Activated naive CD8-positive, alpha-beta T cell treated with anti-CD3 and anti-CD28 coated beads for 36 hours (primary cell): ENCODE data around the gene KLHL22. TPM values are rescaled to one million over a fixed set of nuclear protein-coding genes. Genes with fewer than 3 reads are reported as not detected.

Experiments
- DNase-seq: peaks from one replicate; pipeline ENCODE4 v3.0.0; 2021
- H3K27ac Mint-ChIP-seq: one replicate; pipeline ENCODE4 v1.8.0; 2022; ENCODE audit warnings: mild to moderate bottlenecking, moderate library complexity, mixed read lengths
- H3K27me3 Mint-ChIP-seq: one replicate; pipeline ENCODE4 v1.8.0; 2022; ENCODE audit warnings: mild to moderate bottlenecking, mixed read lengths
- H3K36me3 Mint-ChIP-seq: one replicate; pipeline ENCODE4 v1.8.0; 2021; ENCODE audit warnings: mild to moderate bottlenecking, mixed read lengths
- H3K4me1 Mint-ChIP-seq: one replicate; pipeline ENCODE4 v1.8.0; 2021; ENCODE audit warnings: mixed read lengths
- H3K4me3 Mint-ChIP-seq: one replicate; pipeline ENCODE4 v1.8.0; 2022; ENCODE audit warnings: mild to moderate bottlenecking, moderate library complexity, mixed read lengths
- H3K9me3 Mint-ChIP-seq: one replicate; pipeline ENCODE4 v1.8.0; 2022; ENCODE audit warnings: mixed read lengths
- total RNA-seq, 2 experiments: library from RNA; stranded (reverse); gene quantifications; one replicate each; pipeline ENCODE4 v1.2.3, GENCODE V29; 2021

Gene KLHL22
- total RNA-seq, 2 experiments from 2014 or later = 11.2 to 12.3 TPM

- Mint-ChIP-seq H3K4me1 (no peaks in the 10 kb centered on the region), H3K27ac (no peak overlapping the region), H3K9me3 (no peaks in the 10 kb centered on the region), H3K4me3 (no peak overlapping the region), H3K27me3 (no peaks in the 10 kb centered on the region), H3K36me3 (peaks cover 1% of the 10 kb centered on the region)
- DNase-seq = no peak
Measured at GRCh38 chr22:20408891-20409290, 86.7 kb downstream of the KLHL22 start.

GRCh38 chr22:20407829-20408228, 87.8 kb downstream of the KLHL22 start:
- H3K27ac Mint-ChIP-seq = no peak overlapping the region
- H3K9me3 Mint-ChIP-seq = no peaks in the 10 kb centered on the region
- H3K36me3 Mint-ChIP-seq = peaks cover 6% of the 10 kb centered on the region
- no peaks in the 10 kb centered on the region for H3K4me1 Mint-ChIP-seq
- no peak overlapping the region for H3K4me3 Mint-ChIP-seq
- DNase-seq = no peak
- no peaks in the 10 kb centered on the region for H3K27me3 Mint-ChIP-seq

GRCh38 chr22:20406686-20407408, 88.7 kb downstream of the KLHL22 start:
- Mint-ChIP-seq H3K4me1 (no peaks in the 10 kb centered on the region), H3K4me3 (peak overlapping the region; percentile 8), H3K27ac (no peak overlapping the region), H3K9me3 (no peaks in the 10 kb centered on the region), H3K27me3 (no peaks in the 10 kb centered on the region), H3K36me3 (peaks cover 6% of the 10 kb centered on the region)
- DNase-seq = no peak

- no peaks in the 10 kb centered on the region for H3K4me1 Mint-ChIP-seq
- no peak for DNase-seq
- no peaks in the 10 kb centered on the region for H3K27me3 Mint-ChIP-seq
- peak overlapping the region; percentile 8 for H3K4me3 Mint-ChIP-seq
- no peaks in the 10 kb centered on the region for H3K9me3 Mint-ChIP-seq
- H3K36me3 Mint-ChIP-seq = peaks cover 7% of the 10 kb centered on the region
- H3K27ac Mint-ChIP-seq = no peak overlapping the region
Measured at GRCh38 chr22:20405931-20406685, 89.5 kb downstream of the KLHL22 start.

GRCh38 chr22:20405291-20405930, 90.2 kb downstream of the KLHL22 start:
- no peak overlapping the region for H3K4me3 Mint-ChIP-seq
- H3K36me3 Mint-ChIP-seq = peaks cover 7% of the 10 kb centered on the region
- no peaks in the 10 kb centered on the region for H3K27me3 Mint-ChIP-seq
- no peak overlapping the region for H3K27ac Mint-ChIP-seq
- DNase-seq = no peak
- H3K9me3 Mint-ChIP-seq = no peaks in the 10 kb centered on the region
- H3K4me1 Mint-ChIP-seq = no peaks in the 10 kb centered on the region

- Mint-ChIP-seq H3K4me1 (no peaks in the 10 kb centered on the region), H3K27me3 (no peaks in the 10 kb centered on the region), H3K9me3 (no peaks in the 10 kb centered on the region), H3K36me3 (peaks cover 7% of the 10 kb centered on the region), H3K4me3 (no peak overlapping the region), H3K27ac (no peak overlapping the region)
- DNase-seq = no peak
Measured at GRCh38 chr22:20404881-20405280, 90.7 kb downstream of the KLHL22 start.

DNA sequence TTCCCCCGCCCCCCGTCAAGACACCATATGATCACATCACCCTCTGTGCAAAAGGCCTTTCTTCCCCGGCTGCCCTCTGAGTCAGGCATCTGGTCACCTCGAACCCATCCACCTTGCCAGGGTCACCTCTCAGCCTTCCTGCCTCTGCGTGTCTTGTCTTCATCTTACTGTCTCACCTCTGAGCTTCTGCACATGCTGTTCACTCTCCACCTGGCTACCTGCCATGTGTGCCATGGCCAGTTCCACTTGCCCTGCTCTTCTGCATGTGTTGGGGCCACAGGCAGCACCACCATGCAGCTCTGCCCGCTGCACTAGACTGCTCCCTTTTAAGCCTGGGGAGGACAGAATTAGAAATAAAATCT, 91.8 kb downstream of the KLHL22 start:
- H3K9me3 Mint-ChIP-seq = no peaks in the 10 kb centered on the region
- DNase-seq = no peak
- H3K4me3 Mint-ChIP-seq = no peak overlapping the region
- peaks cover 7% of the 10 kb centered on the region for H3K36me3 Mint-ChIP-seq
- H3K4me1 Mint-ChIP-seq = peaks cover 6% of the 10 kb centered on the region
- no peaks in the 10 kb centered on the region for H3K27me3 Mint-ChIP-seq
- H3K27ac Mint-ChIP-seq = no peak overlapping the region

- Mint-ChIP-seq H3K27me3 (no peaks in the 10 kb centered on the region), H3K4me3 (no peak overlapping the region), H3K36me3 (peaks cover 7% of the 10 kb centered on the region), H3K9me3 (no peaks in the 10 kb centered on the region), H3K27ac (no peak overlapping the region), H3K4me1 (peaks cover 6% of the 10 kb centered on the region)
- no peak for DNase-seq
Measured at GRCh38 chr22:20402960-20403778, 92.4 kb downstream of the KLHL22 start.

DNA sequence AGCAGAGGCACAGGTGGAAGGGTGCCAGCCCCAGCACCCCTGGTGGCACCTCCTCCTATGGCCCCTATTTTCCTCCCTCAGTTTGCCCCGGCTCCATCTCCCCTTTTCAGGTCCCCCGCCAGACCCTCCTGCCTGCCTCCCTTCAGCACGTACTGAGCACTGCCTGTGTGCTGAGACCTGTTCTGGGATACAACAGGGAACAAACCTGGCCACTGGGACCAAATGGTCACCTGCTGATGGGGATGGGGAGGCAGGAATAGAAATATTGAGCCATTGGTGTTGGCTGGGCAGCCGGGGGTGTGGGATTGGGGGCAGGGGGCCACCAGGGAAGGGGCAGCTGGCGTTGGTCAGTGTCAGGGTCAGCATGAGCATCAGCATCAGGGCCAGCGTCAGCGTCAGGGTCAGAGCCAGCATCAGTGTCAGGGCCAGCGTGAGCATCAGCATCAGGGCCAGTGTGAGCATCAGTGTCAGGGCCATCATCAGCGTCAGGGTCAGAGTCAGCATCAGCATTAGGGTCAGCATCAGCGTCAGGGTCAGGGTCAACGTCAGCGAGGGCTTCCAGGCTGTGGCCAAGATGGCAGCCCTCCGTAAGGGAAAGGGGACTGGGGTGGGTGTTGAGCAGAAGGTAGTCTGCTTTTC, 94.1 kb downstream of the KLHL22 start:
- H3K4me1 Mint-ChIP-seq = peaks cover 9% of the 10 kb centered on the region
- H3K4me3 Mint-ChIP-seq = no peak overlapping the region
- H3K9me3 Mint-ChIP-seq = no peaks in the 10 kb centered on the region
- H3K27ac Mint-ChIP-seq = no peak overlapping the region
- DNase-seq = no peak
- no peaks in the 10 kb centered on the region for H3K27me3 Mint-ChIP-seq
- peaks cover 9% of the 10 kb centered on the region for H3K36me3 Mint-ChIP-seq

DNA sequence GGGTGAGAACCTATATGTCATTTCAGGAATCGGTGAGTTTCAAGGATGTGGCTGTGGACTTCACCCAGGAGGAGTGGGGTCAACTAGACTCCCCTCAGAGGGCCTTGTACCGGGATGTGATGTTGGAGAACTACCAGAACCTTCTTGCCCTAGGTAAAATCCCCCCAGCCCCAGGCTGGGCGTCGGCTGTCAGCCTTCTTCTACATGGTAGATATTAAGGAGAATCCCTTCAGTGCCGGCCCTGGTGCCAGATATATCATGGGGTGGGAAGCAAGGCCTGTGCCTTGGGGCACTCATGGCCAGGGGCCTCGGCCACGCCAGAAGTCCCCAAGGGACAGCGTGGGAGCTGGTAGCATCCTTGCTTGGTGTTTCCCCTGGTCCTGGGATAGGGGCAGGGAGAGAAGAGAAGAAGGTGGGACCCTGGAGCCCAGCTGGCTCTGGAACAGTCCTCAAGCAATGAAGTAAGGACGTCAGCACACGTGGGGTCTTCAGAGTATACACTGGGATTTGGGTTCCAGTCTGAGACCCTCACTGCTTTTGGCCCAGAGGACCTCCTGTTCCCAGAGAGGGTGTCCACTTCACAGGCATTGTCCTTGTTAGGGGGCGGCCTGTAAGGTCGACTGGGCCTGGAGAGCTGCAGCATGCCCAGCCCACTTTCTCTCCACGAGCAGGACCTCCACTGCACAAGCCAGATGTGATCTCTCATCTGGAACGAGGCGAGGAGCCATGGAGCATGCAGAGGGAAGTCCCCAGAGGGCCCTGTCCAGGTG, 94.8 kb downstream of the KLHL22 start:
- H3K9me3 Mint-ChIP-seq = no peaks in the 10 kb centered on the region
- no peak overlapping the region for H3K27ac Mint-ChIP-seq
- DNase-seq = no peak
- H3K27me3 Mint-ChIP-seq = no peaks in the 10 kb centered on the region
- H3K36me3 Mint-ChIP-seq = peaks cover 8% of the 10 kb centered on the region
- no peak overlapping the region for H3K4me3 Mint-ChIP-seq
- peaks cover 14% of the 10 kb centered on the region for H3K4me1 Mint-ChIP-seq

DNA sequence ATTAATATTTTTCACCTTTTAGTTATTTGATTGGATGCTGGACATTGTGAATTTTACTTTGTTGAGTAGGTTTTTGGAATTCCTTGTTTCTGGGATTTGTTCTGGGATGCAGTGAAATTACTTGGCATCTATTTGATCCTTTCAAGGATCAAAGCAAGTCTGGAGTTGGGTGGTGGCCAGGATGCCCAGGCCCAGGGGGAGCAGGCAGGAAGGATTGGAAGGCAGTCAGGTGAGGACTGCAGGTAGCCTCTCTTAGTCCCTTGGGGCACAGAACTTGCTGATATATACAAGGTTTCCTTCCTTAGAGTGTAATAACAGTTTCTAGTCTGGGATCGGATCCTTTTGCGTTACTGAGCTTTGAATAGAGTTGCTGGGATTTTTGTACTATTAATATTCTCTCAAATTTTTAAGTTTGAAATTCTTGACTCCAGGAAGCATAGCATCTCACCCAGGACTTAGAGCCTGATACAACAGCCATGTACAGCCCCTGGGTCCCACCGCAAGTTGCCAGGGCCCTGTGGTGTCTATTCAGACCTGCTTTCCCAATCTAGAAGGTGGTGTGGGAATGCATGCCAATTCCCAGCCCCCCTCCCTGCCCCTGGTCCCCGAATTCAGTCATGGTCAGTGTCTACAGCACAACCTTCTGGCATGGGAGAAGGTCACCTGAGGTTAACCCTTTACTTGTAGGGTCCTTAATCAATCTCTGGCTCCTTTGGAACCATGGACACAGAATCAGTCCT, 95.6 kb downstream of the KLHL22 start:
- Mint-ChIP-seq H3K4me1 (peaks cover 18% of the 10 kb centered on the region), H3K27ac (no peak overlapping the region)

GRCh38 chr22:20398420-20398819, 97.2 kb downstream of the KLHL22 start:
- no peak overlapping the region for H3K4me3 Mint-ChIP-seq
- DNase-seq = no peak
- no peak overlapping the region for H3K27ac Mint-ChIP-seq
- peaks cover 8% of the 10 kb centered on the region for H3K36me3 Mint-ChIP-seq
- H3K4me1 Mint-ChIP-seq = peaks cover 27% of the 10 kb centered on the region
- no peaks in the 10 kb centered on the region for H3K27me3 Mint-ChIP-seq
- H3K9me3 Mint-ChIP-seq = no peaks in the 10 kb centered on the region

More for the DNA sequence above, 95.6 kb downstream of the KLHL22 start:
- peaks cover 8% of the 10 kb centered on the region for H3K36me3 Mint-ChIP-seq
- no peaks in the 10 kb centered on the region for H3K9me3 Mint-ChIP-seq
- no peaks in the 10 kb centered on the region for H3K27me3 Mint-ChIP-seq
- DNase-seq = no peak
- no peak overlapping the region for H3K4me3 Mint-ChIP-seq

- peaks cover 27% of the 10 kb centered on the region for H3K4me1 Mint-ChIP-seq
- no peak for DNase-seq
- no peaks in the 10 kb centered on the region for H3K9me3 Mint-ChIP-seq
- H3K4me3 Mint-ChIP-seq = no peak overlapping the region
- H3K27me3 Mint-ChIP-seq = no peaks in the 10 kb centered on the region
- H3K27ac Mint-ChIP-seq = no peak overlapping the region
- peaks cover 4% of the 10 kb centered on the region for H3K36me3 Mint-ChIP-seq
Measured at GRCh38 chr22:20397498-20397897, 98.1 kb downstream of the KLHL22 start.
